Smooth muscle cell (in vitro differentiated cells): ENCODE data around the gene TMEM132E. TPM values are rescaled to one million over a fixed set of nuclear protein-coding genes. Genes with fewer than 3 reads are reported as not detected.

ENCODE experiments used
- DNase-seq: peaks from one replicate; lab custom pipeline; 2025; ENCODE audit not compliant: unreplicated experiment; lab: John Stamatoyannopoulos, UW
- H2AFZ ChIP-seq: fragments of 200-600 bp; sonication (generic); 2 replicates; pipeline ENCODE4 v1.6.0; 2016; ENCODE audit warnings: antibody characterized with exemption, low read depth, mild to moderate bottlenecking
- H3F3A ChIP-seq: fragments of 200-600 bp; sonication (generic); 2 replicates; pipeline ENCODE4 v1.6.0; 2017; ENCODE audit warnings: antibody characterized with exemption, low read depth
- H3K27ac ChIP-seq: fragments of 200-600 bp; sonication (generic); 2 replicates; pipeline ENCODE4 v1.5.1; 2016; ENCODE audit warnings: low read depth, mild to moderate bottlenecking
- H3K27me3 ChIP-seq: fragments of 200-600 bp; sonication (generic); 2 replicates; pipeline ENCODE4 v1.6.1; 2016; ENCODE audit warnings: low read depth, mild to moderate bottlenecking
- H3K36me3 ChIP-seq: fragments of 200-600 bp; sonication (generic); 2 replicates; pipeline ENCODE4 v1.5.1; 2016; ENCODE audit warnings: low read depth
- H3K4me1 ChIP-seq: fragments of 200-600 bp; sonication (generic); 2 replicates; pipeline ENCODE4 v1.5.1; 2016; ENCODE audit warnings: low read depth
- H3K4me2 ChIP-seq: fragments of 200-600 bp; sonication (generic); 2 replicates; pipeline ENCODE4 v1.6.0; 2016; ENCODE audit warnings: mild to moderate bottlenecking
- H3K4me3 ChIP-seq: fragments of 200-600 bp; sonication (generic); 2 replicates; pipeline ENCODE4 v1.5.1; 2016; ENCODE audit warnings: mild to moderate bottlenecking
- H3K79me2 ChIP-seq: fragments of 200-600 bp; sonication (generic); 2 replicates; pipeline ENCODE4 v1.6.0; 2016; ENCODE audit warnings: low read depth, mild to moderate bottlenecking
- H3K9ac ChIP-seq: fragments of 200-600 bp; sonication (generic); 2 replicates; pipeline ENCODE4 v1.6.0; 2016; ENCODE audit warnings: low read depth
- H3K9me3 ChIP-seq: fragments of 200-600 bp; sonication (generic); replicated peaks from 2 replicates; pipeline ENCODE4 v1.5.1; 2016; ENCODE audit warnings: low read depth
- H4K20me1 ChIP-seq: fragments of 200-600 bp; sonication (generic); 2 replicates; pipeline ENCODE4 v1.6.0; 2016; ENCODE audit warnings: low read depth
- WGBS: methylation state at CpG from one replicate; pipeline ENCODE4 v1.1.7; 2016; ENCODE audit warnings: low lambda C conversion rate; 5-methylcytosine and 5-hydroxymethylcytosine counted together
- polyA plus RNA-seq: library from polyadenylated mRNA; unstranded; fragments of >200 nt; fragmentation: Nextera tagmentation; extraction: Ambion mirVana; gene quantifications from 2 replicates; pipeline ENCODE4 v1.2.1, GENCODE V29; 2016
- total RNA-seq: library from RNA; depleted of rRNA; stranded (reverse); fragments of >200 nt; gene quantifications from 2 replicates; pipeline ENCODE4 v1.2.3, GENCODE V29; 2014
- TF ChIP-seq, protein P1 (sequence below): fragments of 200-600 bp; sonication (generic); IDR thresholded peaks from 2 replicates; pipeline ENCODE4 v1.5.1; 2017; ENCODE audit warnings: borderline replicate concordance, mild to moderate bottlenecking, antibody characterized with exemption; ENCODE audit not compliant: insufficient read depth, poor library complexity, severe bottlenecking

Gene TMEM132E
- total and polyA plus RNA-seq, 2 experiments from 2014 or later: 0.13 to 0.17 TPM

DNA sequence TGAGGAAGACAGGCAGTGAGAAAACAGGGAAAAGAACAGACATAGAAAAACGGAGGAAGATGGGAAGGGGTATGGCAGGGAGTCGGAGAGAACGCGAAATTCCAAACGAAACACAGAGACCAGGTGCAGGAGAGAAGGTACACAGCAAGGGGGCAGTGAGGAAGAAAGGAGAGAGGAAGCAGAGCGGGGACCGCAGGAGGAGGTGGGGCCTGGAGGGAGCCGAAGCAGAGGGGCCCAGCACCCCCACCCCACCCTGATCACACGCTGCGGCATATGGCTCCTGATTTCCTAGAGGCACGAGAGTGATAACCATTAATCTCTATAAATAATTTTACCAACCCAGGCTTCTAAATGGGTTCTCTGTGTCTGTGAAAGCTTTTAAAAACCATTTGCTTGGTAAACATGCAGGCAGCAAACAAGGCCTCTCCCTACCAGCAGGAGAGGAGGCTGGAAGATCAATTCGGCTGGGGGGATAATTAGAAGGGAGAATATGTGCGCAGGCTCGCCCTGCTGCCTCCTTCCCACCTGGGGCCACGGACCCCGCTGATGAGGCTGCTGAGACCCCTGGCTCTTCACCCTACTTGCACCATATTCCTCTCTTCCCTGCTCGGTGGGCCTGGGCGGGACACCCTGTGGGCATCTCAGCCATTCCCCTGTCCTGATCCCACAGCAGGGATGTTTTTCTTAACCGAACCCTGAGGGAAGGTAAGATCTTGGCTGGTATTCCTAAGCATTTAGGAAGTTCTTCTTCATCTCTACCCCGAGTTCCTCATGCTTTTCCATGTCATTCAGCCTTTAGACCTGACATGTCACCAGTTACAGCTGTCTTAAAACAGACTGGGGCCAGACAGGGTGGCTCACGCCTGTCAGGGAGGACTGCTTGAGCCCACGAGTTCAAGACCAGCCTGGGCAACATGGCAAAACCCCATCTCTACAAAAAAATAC, 86.7 kb downstream of the TMEM132E start:
- TF ChIP-seq, protein P1, sequence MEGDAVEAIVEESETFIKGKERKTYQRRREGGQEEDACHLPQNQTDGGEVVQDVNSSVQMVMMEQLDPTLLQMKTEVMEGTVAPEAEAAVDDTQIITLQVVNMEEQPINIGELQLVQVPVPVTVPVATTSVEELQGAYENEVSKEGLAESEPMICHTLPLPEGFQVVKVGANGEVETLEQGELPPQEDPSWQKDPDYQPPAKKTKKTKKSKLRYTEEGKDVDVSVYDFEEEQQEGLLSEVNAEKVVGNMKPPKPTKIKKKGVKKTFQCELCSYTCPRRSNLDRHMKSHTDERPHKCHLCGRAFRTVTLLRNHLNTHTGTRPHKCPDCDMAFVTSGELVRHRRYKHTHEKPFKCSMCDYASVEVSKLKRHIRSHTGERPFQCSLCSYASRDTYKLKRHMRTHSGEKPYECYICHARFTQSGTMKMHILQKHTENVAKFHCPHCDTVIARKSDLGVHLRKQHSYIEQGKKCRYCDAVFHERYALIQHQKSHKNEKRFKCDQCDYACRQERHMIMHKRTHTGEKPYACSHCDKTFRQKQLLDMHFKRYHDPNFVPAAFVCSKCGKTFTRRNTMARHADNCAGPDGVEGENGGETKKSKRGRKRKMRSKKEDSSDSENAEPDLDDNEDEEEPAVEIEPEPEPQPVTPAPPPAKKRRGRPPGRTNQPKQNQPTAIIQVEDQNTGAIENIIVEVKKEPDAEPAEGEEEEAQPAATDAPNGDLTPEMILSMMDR: no peak
- H3K9ac ChIP-seq: no peak overlapping the region
- no peak overlapping the region for H3K4me3 ChIP-seq
- H3K4me1 ChIP-seq: peaks cover 6% of the 10 kb centered on the region
- no peak for DNase-seq
- no peaks in the 10 kb centered on the region for H3K36me3 ChIP-seq
- H3K27me3 ChIP-seq: peaks cover 16% of the 10 kb centered on the region
- no peak overlapping the region for H3K27ac ChIP-seq
- no peaks in the 10 kb centered on the region for H4K20me1 ChIP-seq
- H3F3A ChIP-seq: no peaks in the 10 kb centered on the region
- WGBS: 50% methylated on average over 19 of the region's 22 CpGs
- no peak overlapping the region for H3K4me2 ChIP-seq
- no peaks in the 10 kb centered on the region for H3K79me2 ChIP-seq
- no peaks in the 10 kb centered on the region for H3K9me3 ChIP-seq
- H2AFZ ChIP-seq: no peak overlapping the region

DNA sequence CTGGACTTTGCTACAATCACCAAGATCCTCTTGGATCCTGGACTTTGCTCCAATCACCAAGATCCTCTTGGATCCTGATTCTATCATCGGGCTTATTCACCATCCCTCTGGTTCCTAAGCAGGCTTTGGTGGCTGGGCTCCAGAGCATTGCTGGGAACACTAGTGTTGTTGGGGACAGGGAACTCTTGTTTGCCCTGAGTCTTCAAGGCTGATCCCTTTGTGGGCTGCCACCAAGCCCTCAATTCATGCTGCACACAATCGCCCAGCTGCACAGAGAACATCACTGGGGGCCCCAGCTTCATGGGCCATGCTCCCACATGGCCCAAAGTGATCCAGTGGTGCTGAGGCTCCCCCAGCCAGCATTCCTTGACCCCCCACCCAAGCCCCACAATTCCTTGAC, 88.3 kb downstream of the TMEM132E start:
- H3K4me2 ChIP-seq: no peak overlapping the region
- H3K79me2 ChIP-seq: no peaks in the 10 kb centered on the region
- no peak overlapping the region for H3K4me3 ChIP-seq
- peaks cover 16% of the 10 kb centered on the region for H3K27me3 ChIP-seq
- DNase-seq: no peak
- WGBS: 85% methylated on average over 2 of the region's 2 CpGs
- no peak overlapping the region for H3K27ac ChIP-seq
- no peak overlapping the region for H2AFZ ChIP-seq
- H3K9ac ChIP-seq: no peak overlapping the region
- no peaks in the 10 kb centered on the region for H3K9me3 ChIP-seq
- no peaks in the 10 kb centered on the region for H4K20me1 ChIP-seq
- H3F3A ChIP-seq: no peaks in the 10 kb centered on the region
- peaks cover 6% of the 10 kb centered on the region for H3K4me1 ChIP-seq
- TF ChIP-seq, protein P1: no peak
- no peaks in the 10 kb centered on the region for H3K36me3 ChIP-seq

DNA sequence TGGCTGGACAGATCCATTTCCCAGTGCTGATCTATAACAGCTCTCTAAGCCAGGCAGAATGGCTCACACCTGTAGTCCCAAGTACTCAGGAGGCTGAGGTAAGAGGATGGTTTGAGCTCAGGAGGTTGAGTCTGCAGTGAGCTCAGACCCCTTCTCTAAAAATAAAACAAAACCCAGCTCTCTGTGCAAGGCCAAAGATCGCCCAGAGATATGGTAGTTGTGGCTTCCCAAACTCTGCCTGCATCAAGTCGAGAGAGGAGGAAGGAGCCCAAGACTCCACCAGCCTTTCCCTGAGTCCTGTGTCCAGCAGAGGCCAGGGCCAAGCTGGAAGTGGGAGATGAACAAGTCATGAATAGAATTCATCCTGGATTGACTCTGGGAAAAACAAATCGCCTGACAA, 88.8 kb downstream of the TMEM132E start:
- no peaks in the 10 kb centered on the region for H4K20me1 ChIP-seq

More for the DNA sequence above, 88.8 kb downstream of the TMEM132E start:
- H3K4me2 ChIP-seq: no peak overlapping the region
- DNase-seq: no peak
- H3K9me3 ChIP-seq: no peaks in the 10 kb centered on the region
- no peaks in the 10 kb centered on the region for H3K79me2 ChIP-seq
- H3K4me1 ChIP-seq: peaks cover 6% of the 10 kb centered on the region
- TF ChIP-seq, protein P1: no peak
- no peaks in the 10 kb centered on the region for H3K36me3 ChIP-seq
- no peak overlapping the region for H3K4me3 ChIP-seq
- no peak overlapping the region for H2AFZ ChIP-seq
- no peaks in the 10 kb centered on the region for H3F3A ChIP-seq
- H3K27me3 ChIP-seq: peaks cover 16% of the 10 kb centered on the region
- no peak overlapping the region for H3K9ac ChIP-seq
- WGBS: 85% methylated on average over 3 of the region's 3 CpGs
- no peak overlapping the region for H3K27ac ChIP-seq
